GM12865 (cell line): ENCODE results near the gene BAIAP3.

Experiments
- DNase-seq: peaks from one replicate; pipeline ENCODE4 v3.0.0; 2010; ENCODE audit warnings: low read depth
- H3K4me3 ChIP-seq: 2 replicates; pipeline ENCODE4 v1.5.1; 2011; ENCODE audit warnings: mild to moderate bottlenecking, low read depth, low read length, control low read depth
- CTCF ChIP-seq: IDR thresholded peaks from 2 replicates; pipeline ENCODE4 v1.5.1; 2011; ENCODE audit warnings: low read length, control low read depth, low read depth, inconsistent platforms; ENCODE audit not compliant: insufficient read depth; ENCODE audit errors: missing control alignments

Gene BAIAP3

DNA sequence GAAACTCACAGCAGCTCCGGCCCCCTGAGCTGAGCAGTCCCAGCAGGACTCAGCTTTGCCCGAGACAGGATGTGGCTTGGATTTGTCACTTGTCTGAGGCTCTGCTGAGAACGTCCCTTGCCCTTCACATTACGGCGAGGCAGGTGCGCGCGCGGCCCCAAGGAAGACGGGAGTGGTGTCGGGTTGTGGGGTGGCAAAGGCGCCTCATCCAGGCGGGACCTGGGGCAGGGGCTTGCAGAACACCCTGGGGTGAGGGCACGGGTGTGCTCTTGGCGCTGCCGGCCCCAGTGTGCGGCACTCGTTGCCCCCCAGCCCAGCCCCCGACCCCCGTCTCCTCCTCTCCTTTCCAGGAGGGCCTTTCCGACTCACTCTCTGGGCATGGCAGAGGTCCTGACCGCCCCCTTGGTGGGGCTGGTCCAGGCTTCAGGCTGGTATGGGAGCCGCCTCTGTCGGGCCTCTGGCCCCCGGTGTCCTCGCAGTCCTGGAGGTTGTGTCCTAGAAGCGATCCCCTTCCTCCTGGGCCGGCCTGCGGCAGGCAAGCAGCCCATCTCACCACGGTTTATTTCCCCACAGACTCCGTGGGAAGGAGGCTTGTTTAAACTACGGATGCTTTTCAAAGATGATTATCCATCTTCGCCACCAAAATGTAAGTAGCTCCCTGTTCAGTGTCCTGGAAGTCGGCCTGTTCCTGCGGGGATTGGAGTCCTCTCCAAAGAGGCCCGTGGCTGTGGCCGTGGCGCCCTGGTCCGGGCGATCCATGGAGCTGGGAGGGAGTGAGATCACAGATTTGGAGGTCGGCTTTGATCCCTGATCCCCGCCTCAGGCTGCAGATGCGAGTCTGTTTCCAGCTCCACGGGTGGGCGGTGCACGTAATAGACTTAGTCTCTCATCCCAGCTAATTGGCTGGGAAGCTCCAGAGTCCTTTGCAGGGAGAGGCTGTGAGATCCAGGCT lies 18.1 kb upstream of the BAIAP3 start:
- peak; percentile 0 for DNase-seq
- no peak for TF ChIP-seq CTCF
- no peak overlapping the region for H3K4me3 ChIP-seq

DNA sequence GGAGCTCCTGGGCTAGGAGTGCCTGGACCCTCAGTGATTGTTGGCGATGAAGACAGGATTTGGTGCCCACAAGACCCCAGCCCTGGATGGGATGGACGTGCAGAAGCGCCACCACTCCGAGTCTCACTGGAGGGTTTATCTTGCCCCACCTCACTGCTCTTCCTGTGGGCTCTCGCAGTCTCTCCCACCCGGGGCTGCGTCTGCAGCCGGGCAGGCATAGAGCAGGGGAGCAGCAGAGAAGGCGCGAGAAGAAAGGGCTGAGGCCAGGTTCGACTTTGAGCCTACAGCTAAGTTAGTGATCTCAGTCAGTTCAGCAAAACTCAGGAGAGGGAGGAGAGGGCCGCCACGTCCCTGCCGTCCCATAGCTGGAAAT lies 17.4 kb upstream of the BAIAP3 start:
- no peak for TF ChIP-seq CTCF
- no peak for DNase-seq
- no peak overlapping the region for H3K4me3 ChIP-seq

DNA sequence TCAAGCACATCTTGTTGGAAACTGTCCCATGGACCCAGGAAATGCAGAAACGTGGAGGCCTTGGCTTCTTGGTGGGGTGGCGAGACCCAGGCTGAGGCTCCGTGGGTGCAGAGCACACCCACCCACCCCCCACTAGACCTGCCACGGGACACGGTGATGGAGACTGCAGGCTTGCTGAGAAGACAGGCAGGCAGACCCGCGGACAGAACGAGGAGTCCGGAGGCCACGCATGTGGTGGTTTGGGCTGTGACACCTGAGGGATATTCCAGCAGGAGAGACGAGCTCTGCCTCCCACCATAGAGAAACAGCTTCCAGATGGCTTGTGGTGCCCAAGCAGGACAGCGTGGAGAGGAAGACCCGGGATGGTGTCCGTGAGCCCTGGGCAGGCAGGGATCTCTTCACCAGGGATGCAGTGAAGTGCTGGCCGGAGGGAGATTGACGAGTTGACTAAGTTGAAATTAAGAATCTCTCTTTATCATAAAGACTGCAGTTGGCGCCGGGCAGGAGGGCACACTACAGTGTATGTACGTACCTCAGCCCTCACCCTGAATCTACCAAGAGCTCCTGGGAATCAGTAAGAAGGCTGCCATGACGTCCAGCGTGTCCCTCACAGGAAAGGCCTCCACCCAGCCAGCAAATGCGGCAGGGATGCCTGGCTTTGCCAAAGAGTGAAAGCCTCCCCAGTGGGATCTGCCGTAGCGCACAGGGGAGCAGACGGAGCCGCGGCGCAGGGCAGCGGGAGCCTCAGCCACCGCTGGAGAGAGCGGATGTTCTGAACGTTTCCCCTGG lies 15.8 kb upstream of the BAIAP3 start:
- TF ChIP-seq CTCF = no peak
- H3K4me3 ChIP-seq = no peak overlapping the region

DNA sequence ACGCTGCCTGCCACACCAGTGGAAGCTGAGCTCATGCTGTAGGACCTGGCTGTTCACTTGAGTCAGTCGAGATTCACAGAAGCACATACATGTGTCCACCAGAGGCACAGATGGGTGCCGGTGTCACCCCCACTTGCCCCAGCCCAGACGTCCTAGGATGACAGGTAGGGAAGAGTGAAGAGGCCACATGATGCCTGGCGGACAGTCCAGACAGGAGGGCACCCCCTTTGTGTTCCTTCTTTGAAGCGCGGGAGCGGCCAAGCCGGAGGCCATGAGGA lies 15.2 kb upstream of the BAIAP3 start:
- no peak for TF ChIP-seq CTCF

More for the DNA sequence above, 15.8 kb upstream of the BAIAP3 start:
- DNase-seq = no peak

DNA sequence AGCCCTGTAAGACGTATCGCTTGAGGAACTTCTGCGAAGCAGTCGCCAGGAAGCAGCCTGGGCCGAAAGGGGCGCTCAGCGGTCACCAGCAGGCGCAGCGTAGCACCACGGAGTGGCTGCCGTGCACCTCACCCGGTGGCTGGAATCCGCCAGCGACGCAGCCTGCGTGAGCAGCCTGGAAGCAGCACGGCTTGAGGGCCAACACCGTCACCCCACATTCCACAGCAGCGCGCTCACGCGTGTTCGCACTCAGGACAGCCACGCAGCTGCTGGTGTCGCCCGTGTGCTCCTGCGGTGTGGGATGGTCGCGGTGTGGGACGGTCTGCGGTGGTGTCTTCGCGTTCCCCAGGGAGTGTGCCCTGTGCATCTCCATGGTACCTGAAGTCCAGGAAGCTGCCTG lies 14.4 kb upstream of the BAIAP3 start:
- DNase-seq = no peak
- H3K4me3 ChIP-seq = no peak overlapping the region
- TF ChIP-seq CTCF = no peak

More for the DNA sequence above, 15.2 kb upstream of the BAIAP3 start:
- H3K4me3 ChIP-seq = no peak overlapping the region
- no peak for DNase-seq

- no peak for TF ChIP-seq CTCF
- DNase-seq = no peak
Measured at GRCh38 chr16:1320097-1320496, 13.3 kb upstream of the BAIAP3 start.

More at GRCh38 chr16:1320097-1320496, 13.3 kb upstream of the BAIAP3 start:
- H3K4me3 ChIP-seq = no peak overlapping the region
